Measurements from ENCODE around the gene ANGEL1. TPM values are rescaled to one million over a fixed set of nuclear protein-coding genes. Genes with fewer than 3 reads are reported as not detected.
A peak's percentile ranks its signal among the peaks of the same experiment; 100 is the strongest.

The ANGEL1 gene
- total RNA-seq: 10 to 100 TPM; 21.6 to 27.7 (median 26.1) TPM

GRCh38 chr14:76812422-76813383, at the start of gene ANGEL1:
ANGEL1 (minus strand) TSS chr14:76812882; CDS start chr14:76812827, 55 bp downstream.
- Histone ChIP-seq H3K27me3 (no peaks in the 10 kb centered on the region), H3K4me1 (peaks cover 0 to 35% (median 9%) of the 10 kb centered on the region in 4 donors), H3K27ac (peak within 1 kb of the TSS; percentile 78 to 95 (median 90)), H3K9me3 (no peaks in the 10 kb centered on the region), H3K4me3 (peak within 1 kb of the TSS; percentile 74 to 88 (median 80)), H3K36me3 (peaks cover 0 to 18% (median 0%) of the 10 kb centered on the region in 3 donors)
- TF ChIP-seq CTCF (IDR thresholded peaks at IDR 0.05) (peak in 2 of 5 experiments; percentile 23 to 50), POLR2A (IDR thresholded peaks at IDR 0.05) (peak; percentile 74 to 88), EP300 (IDR thresholded peaks at IDR 0.05) (peak; percentile 71 to 85)
- DNase-seq (ENCODE audit: low spot score in 2 of 2): peak; percentile 92 to 94
- WGBS, 2 donors: 10 to 15% methylated on average over 15 to 29 of the region's 69 CpGs

- Histone ChIP-seq H3K4me1 (peaks cover 0 to 35% (median 13%) of the 10 kb centered on the region in 4 donors), H3K36me3 (no peaks in the 10 kb centered on the region), H3K9me3 (no peaks in the 10 kb centered on the region), H3K27me3 (no peaks in the 10 kb centered on the region), H3K27ac (no peak overlapping the region), H3K4me3 (no peak overlapping the region)
- no peak for DNase-seq (ENCODE audit: low spot score in 2 of 2)
- WGBS, 2 donors: 67 to 73% methylated on average over 10 of the region's 10 CpGs
- TF ChIP-seq POLR2A (IDR thresholded peaks at IDR 0.05) (no peak), EP300 (IDR thresholded peaks at IDR 0.05) (no peak), CTCF (IDR thresholded peaks at IDR 0.05) (no peak)
These were observed 49.0 kb upstream of the ANGEL1 start for GRCh38 chr14:76861574-76862255.

- Histone ChIP-seq H3K9me3 (no peaks in the 10 kb centered on the region), H3K27ac (no peak overlapping the region), H3K4me1 (no peaks in the 10 kb centered on the region), H3K27me3 (no peaks in the 10 kb centered on the region), H3K4me3 (no peak overlapping the region), H3K36me3 (no peaks in the 10 kb centered on the region)
- no peak for DNase-seq (ENCODE audit: low spot score in 2 of 2)
- 78 to 90% methylated on average over 1 of the region's 1 CpG for WGBS, 2 donors
- no peak for TF ChIP-seq EP300 (IDR thresholded peaks at IDR 0.05)
- TF ChIP-seq POLR2A (IDR thresholded peaks at IDR 0.05): no peak
- no peak for TF ChIP-seq CTCF (IDR thresholded peaks at IDR 0.05)
These were observed 44.1 kb upstream of the ANGEL1 start for GRCh38 chr14:76856769-76857168.

- WGBS, 2 donors: 90 to 96% methylated on average over 2 of the region's 2 CpGs
- H3K27me3 ChIP-seq: no peaks in the 10 kb centered on the region
- DNase-seq (ENCODE audit: low spot score in 2 of 2): no peak
- no peak overlapping the region for H3K27ac ChIP-seq
- H3K4me3 ChIP-seq: no peak overlapping the region
- H3K4me1 ChIP-seq: no peaks in the 10 kb centered on the region
- no peaks in the 10 kb centered on the region for H3K36me3 ChIP-seq
- H3K9me3 ChIP-seq: no peaks in the 10 kb centered on the region
- TF ChIP-seq EP300 (IDR thresholded peaks at IDR 0.05) (no peak), POLR2A (IDR thresholded peaks at IDR 0.05) (no peak), CTCF (IDR thresholded peaks at IDR 0.05) (no peak)
These were observed 42.4 kb upstream of the ANGEL1 start for GRCh38 chr14:76855066-76855465.

Measured in tibial nerve (tissue), 4 donors.